Sigmoid colon (tissue), 7 donors: Measurements from ENCODE around the gene EFNA4. TPM values are rescaled to one million over a fixed set of nuclear protein-coding genes. Genes with fewer than 3 reads are reported as not detected.

Experiments
- DNase-seq: peaks from one replicate; pipeline ENCODE4 v3.0.0-alpha.2; 2019
- H3K27ac ChIP-seq, 4 donors: fragments of 200-600 bp; sonication (generic); one replicate each; pipeline ENCODE4 v1.5.1; 2016 to 2019; ENCODE audit warnings: mild to moderate bottlenecking in 1 of 4
- H3K27me3 ChIP-seq, 3 donors: fragments of 200-600 bp; sonication (generic); one replicate each; pipeline ENCODE4 v1.5.1; 2019; ENCODE audit warnings: mild to moderate bottlenecking in 1 of 3
- H3K36me3 ChIP-seq, 4 donors: fragments of 200-600 bp; sonication (generic); one replicate each; pipeline ENCODE4 v1.5.1; 2016 to 2019
- H3K4me1 ChIP-seq, 4 donors: fragments of 200-600 bp; sonication (generic); one replicate each; pipeline ENCODE4 v1.5.1; 2017 to 2019
- H3K4me3 ChIP-seq, 4 donors: fragments of 200-600 bp; sonication (generic); one replicate each; pipeline ENCODE4 v1.5.1; 2017 to 2019; ENCODE audit warnings: mild to moderate bottlenecking in 2 of 4, moderate library complexity in 1 of 4
- H3K9me3 ChIP-seq, 4 donors: fragments of 200-600 bp in 3 of 4; sonication (generic) in 3 of 4; one replicate each; pipeline versions ENCODE4 v1.5.1 to v1.6.1; 2013 to 2019
- CTCF ChIP-seq, 4 experiments: fragments of 450-650 bp in 3 of 4; fragments of 200-600 bp in 1 of 4; IDR thresholded peaks; one replicate each; pipeline ENCODE4 v1.5.1; 2016 to 2019; ENCODE audit warnings: antibody characterized with exemption in 4 of 4, mild to moderate bottlenecking in 3 of 4, moderate library complexity in 2 of 4
- EP300 ChIP-seq, 4 donors: sonication (generic); formaldehyde crosslinking; IDR thresholded peaks; one replicate each; pipeline ENCODE4 v1.6.1; 2017; ENCODE audit warnings: antibody characterized with exemption in 4 of 4
- POLR2A ChIP-seq, 2 donors: fragments of 450-650 bp; IDR thresholded peaks; one replicate each; pipeline ENCODE4 v1.6.1; 2016; ENCODE audit warnings: antibody characterized with exemption in 2 of 2, mild to moderate bottlenecking in 2 of 2, moderate library complexity in 2 of 2
- POLR2AphosphoS5 ChIP-seq, 4 donors: sonication (generic); formaldehyde crosslinking; IDR thresholded peaks; one replicate each; pipeline ENCODE4 v1.6.1; 2017; ENCODE audit warnings: antibody characterized with exemption in 4 of 4
- WGBS, 2 donors: extraction: QIAGEN DNeasy Blood & Tissue Kit; methylation state at CpG; one replicate each; pipeline ENCODE4 v1.1.7; 2013; 5-methylcytosine and 5-hydroxymethylcytosine counted together
- intact Hi-C: fragments of 100-400 bp; cut with DNase I; formaldehyde crosslinking; loops from one replicate; pipeline ENCODE4 v1.15.1; 2023
- polyA plus RNA-seq, 3 donors: library from polyadenylated mRNA; stranded (reverse); fragments of 200-250 nt; gene quantifications; one replicate each; pipeline ENCODE4 v1.2.3, GENCODE V29; 2013
- total RNA-seq, 4 donors: library from RNA; depleted of rRNA; stranded (reverse); fragments of >200 nt; gene quantifications; one replicate each; pipeline ENCODE4 v1.1.0, GENCODE V29; 2016
- donor health status: healthy with polysubstance abuse.
- donor health status: Bipolar disorder and iron deficiency.
- donor health status: healthy.

Gene EFNA4
- total and polyA plus RNA-seq, 7 donors = 1.6 to 22.2 (median 5.0) TPM

- peak; percentile 67 for DNase-seq
- H3K4me3 ChIP-seq = peak overlapping the region in 1 of 4 donors; percentile 50
- intact Hi-C loops = no loop called here
- H3K36me3 ChIP-seq = no peaks in the 10 kb centered on the region
- H3K9me3 ChIP-seq = no peaks in the 10 kb centered on the region
- H3K27ac ChIP-seq = no peak overlapping the region
- no peak for TF ChIP-seq CTCF (IDR thresholded peaks at IDR 0.05)
- no peak for TF ChIP-seq EP300 (IDR thresholded peaks at IDR 0.05)
- no peak for TF ChIP-seq POLR2AphosphoS5 (IDR thresholded peaks at IDR 0.05)
- peaks cover 0 to 52% (median 49%) of the 10 kb centered on the region in 4 donors for H3K4me1 ChIP-seq
- 1 to 2% methylated on average over 67 of the region's 67 CpGs for WGBS, 2 donors
- H3K27me3 ChIP-seq = peaks cover 45 to 58% (median 56%) of the 10 kb centered on the region in 3 donors
These were observed 16.2 kb downstream of the EFNA4 start for GRCh38 chr1:155079487-155080311.

GRCh38 chr1:155080312-155081228, 17.0 kb downstream of the EFNA4 start:
- DNase-seq = peak; percentile 62
- H3K9me3 ChIP-seq = no peaks in the 10 kb centered on the region
- TF ChIP-seq POLR2A (IDR thresholded peaks at IDR 0.05) (no peak), EP300 (IDR thresholded peaks at IDR 0.05) (no peak), CTCF (IDR thresholded peaks at IDR 0.05) (no peak), POLR2AphosphoS5 (IDR thresholded peaks at IDR 0.05) (no peak)
- peaks cover 0 to 55% (median 52%) of the 10 kb centered on the region in 4 donors for H3K4me1 ChIP-seq
- intact Hi-C loops = no loop called here
- H3K4me3 ChIP-seq = peak overlapping the region in 3 of 4 donors; percentile 18 to 20 (median 20)
- no peak overlapping the region for H3K27ac ChIP-seq
- H3K36me3 ChIP-seq = no peaks in the 10 kb centered on the region
- 0 to 1% methylated on average over 71 of the region's 71 CpGs for WGBS, 2 donors
- H3K27me3 ChIP-seq = peaks cover 45 to 58% (median 56%) of the 10 kb centered on the region in 3 donors

GRCh38 chr1:155081472-155082300, 18.1 kb downstream of the EFNA4 start:
- 1 to 3% methylated on average over 68 of the region's 68 CpGs for WGBS, 2 donors
- Histone ChIP-seq H3K9me3 (no peaks in the 10 kb centered on the region), H3K27ac (no peak overlapping the region), H3K36me3 (no peaks in the 10 kb centered on the region), H3K27me3 (peaks cover 45 to 58% (median 56%) of the 10 kb centered on the region in 3 donors), H3K4me3 (peak overlapping the region in 2 of 4 donors; percentile 9 to 19), H3K4me1 (peaks cover 0 to 63% (median 62%) of the 10 kb centered on the region in 4 donors)
- TF ChIP-seq POLR2A (IDR thresholded peaks at IDR 0.05) (no peak), POLR2AphosphoS5 (IDR thresholded peaks at IDR 0.05) (no peak), EP300 (IDR thresholded peaks at IDR 0.05) (no peak), CTCF (IDR thresholded peaks at IDR 0.05) (no peak)
- intact Hi-C loops = no loop called here
- peak; percentile 56 for DNase-seq

- peak; percentile 62 for DNase-seq
- Histone ChIP-seq H3K27me3 (peaks cover 45 to 58% (median 56%) of the 10 kb centered on the region in 3 donors), H3K4me3 (peak overlapping the region in 1 of 4 donors; percentile 19), H3K9me3 (no peaks in the 10 kb centered on the region), H3K36me3 (no peaks in the 10 kb centered on the region), H3K27ac (no peak overlapping the region), H3K4me1 (peaks cover 0 to 63% (median 62%) of the 10 kb centered on the region in 4 donors)
- 1 to 5% methylated on average over 36 of the region's 36 CpGs for WGBS, 2 donors
- intact Hi-C loops = no loop called here
- TF ChIP-seq POLR2AphosphoS5 (IDR thresholded peaks at IDR 0.05) = no peak
- TF ChIP-seq EP300 (IDR thresholded peaks at IDR 0.05) = no peak
- TF ChIP-seq CTCF (IDR thresholded peaks at IDR 0.05) = no peak
- no peak for TF ChIP-seq POLR2A (IDR thresholded peaks at IDR 0.05)
These were observed 18.9 kb downstream of the EFNA4 start for GRCh38 chr1:155082301-155083051.
